ENCODE measurements around the gene SIGLEC6. TPM values are rescaled to one million over a fixed set of nuclear protein-coding genes. Genes with fewer than 3 reads are reported as not detected.

SIGLEC6 gene
- total and polyA plus RNA-seq, 10 donors = 0.27 to 5.8 (median 2.3) TPM

DNA sequence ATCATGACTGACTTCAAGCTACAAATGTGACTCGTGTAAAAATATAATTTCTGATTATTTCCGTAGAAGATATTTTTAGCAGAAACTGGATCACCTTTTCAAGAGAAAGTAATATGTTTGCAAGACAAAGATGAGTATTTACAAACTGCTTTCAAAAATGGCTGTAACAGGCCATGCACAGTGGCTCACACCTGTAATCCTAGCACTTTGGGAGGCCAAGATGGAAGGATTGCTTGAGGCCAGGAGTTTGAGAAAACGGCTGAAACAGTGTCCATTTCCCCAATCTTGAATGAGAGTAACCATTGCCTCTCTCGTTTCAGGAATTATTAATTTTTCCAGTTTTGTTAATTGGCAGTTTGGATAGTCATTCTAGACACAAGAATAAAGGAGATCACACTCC lies 36.1 kb upstream of the SIGLEC6 start:
- Histone ChIP-seq H3K4me3 (no peak overlapping the region), H3K4me1 (peaks cover 7 to 38% (median 24%) of the 10 kb centered on the region in 6 donors), H3K27me3 (replicated peaks in 1 of 7) (peaks cover 0 to 28% (median 0%) of the 10 kb centered on the region in 7 donors), H3K9me3 (no peaks in the 10 kb centered on the region), H3K36me3 (no peaks in the 10 kb centered on the region), H3K27ac (no peak overlapping the region)
- TF ChIP-seq POLR2AphosphoS5 (IDR thresholded peaks at IDR 0.05) = no peak
- TF ChIP-seq POLR2A (IDR thresholded peaks at IDR 0.05) = no peak
- TF ChIP-seq, protein P1, sequence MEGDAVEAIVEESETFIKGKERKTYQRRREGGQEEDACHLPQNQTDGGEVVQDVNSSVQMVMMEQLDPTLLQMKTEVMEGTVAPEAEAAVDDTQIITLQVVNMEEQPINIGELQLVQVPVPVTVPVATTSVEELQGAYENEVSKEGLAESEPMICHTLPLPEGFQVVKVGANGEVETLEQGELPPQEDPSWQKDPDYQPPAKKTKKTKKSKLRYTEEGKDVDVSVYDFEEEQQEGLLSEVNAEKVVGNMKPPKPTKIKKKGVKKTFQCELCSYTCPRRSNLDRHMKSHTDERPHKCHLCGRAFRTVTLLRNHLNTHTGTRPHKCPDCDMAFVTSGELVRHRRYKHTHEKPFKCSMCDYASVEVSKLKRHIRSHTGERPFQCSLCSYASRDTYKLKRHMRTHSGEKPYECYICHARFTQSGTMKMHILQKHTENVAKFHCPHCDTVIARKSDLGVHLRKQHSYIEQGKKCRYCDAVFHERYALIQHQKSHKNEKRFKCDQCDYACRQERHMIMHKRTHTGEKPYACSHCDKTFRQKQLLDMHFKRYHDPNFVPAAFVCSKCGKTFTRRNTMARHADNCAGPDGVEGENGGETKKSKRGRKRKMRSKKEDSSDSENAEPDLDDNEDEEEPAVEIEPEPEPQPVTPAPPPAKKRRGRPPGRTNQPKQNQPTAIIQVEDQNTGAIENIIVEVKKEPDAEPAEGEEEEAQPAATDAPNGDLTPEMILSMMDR (IDR thresholded peaks at IDR 0.05 in 8 of 11, conservative IDR thresholded peaks at IDR 0.05 in 3 of 11) = no peak
- 76 to 82% (median 81%) methylated on average over 4 of the region's 4 CpGs for WGBS, 5 donors
- intact Hi-C loops (cut with DNase I; ENCODE audit: low total_unique reads) = no loop called here
- no peak for DNase-seq

DNA sequence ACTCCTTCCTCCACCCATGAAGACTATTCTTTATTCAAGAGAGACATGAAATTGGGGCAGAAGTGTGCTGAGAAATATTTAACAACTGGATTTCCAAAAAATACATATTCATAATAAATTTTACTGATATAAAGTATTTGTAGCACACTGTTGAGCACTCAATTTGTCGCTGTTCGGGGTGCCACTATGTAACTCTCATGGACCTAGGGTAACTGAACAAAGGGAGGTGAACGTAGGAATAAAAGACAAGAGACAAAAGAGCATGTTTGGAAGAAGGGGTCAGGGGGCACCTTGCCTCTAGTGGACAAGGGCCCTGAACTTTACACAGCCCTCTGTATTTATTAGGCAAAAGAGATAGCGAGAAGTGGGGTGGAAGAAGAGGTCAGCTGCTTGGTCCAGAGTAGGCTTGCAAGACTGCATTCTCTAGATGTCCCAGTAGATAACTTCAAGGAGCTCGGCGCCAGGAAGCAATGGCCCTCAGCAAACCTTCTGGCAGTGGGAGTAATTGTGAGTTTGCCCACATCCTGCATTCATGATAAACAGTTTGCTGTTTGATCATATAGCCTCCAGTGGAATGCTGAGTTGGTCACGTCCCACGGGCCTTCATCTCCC lies 35.1 kb upstream of the SIGLEC6 start:
- no peaks in the 10 kb centered on the region for H3K9me3 ChIP-seq
- H3K4me3 ChIP-seq = no peak overlapping the region
- no peaks in the 10 kb centered on the region for H3K36me3 ChIP-seq
- intact Hi-C loops (cut with DNase I; ENCODE audit: low total_unique reads) = no loop called here
- WGBS, 5 donors = 66 to 73% (median 70%) methylated on average over 8 of the region's 8 CpGs
- no peak overlapping the region for H3K27ac ChIP-seq
- peaks cover 0 to 29% (median 14%) of the 10 kb centered on the region in 6 donors for H3K4me1 ChIP-seq
- no peak for DNase-seq
- peaks cover 0 to 29% (median 0%) of the 10 kb centered on the region in 7 donors for H3K27me3 ChIP-seq (replicated peaks in 1 of 7)
- TF ChIP-seq, protein P1 (IDR thresholded peaks at IDR 0.05 in 8 of 11, conservative IDR thresholded peaks at IDR 0.05 in 3 of 11) = no peak
- TF ChIP-seq POLR2AphosphoS5 (IDR thresholded peaks at IDR 0.05) (no peak), POLR2A (IDR thresholded peaks at IDR 0.05) (no peak)

DNA sequence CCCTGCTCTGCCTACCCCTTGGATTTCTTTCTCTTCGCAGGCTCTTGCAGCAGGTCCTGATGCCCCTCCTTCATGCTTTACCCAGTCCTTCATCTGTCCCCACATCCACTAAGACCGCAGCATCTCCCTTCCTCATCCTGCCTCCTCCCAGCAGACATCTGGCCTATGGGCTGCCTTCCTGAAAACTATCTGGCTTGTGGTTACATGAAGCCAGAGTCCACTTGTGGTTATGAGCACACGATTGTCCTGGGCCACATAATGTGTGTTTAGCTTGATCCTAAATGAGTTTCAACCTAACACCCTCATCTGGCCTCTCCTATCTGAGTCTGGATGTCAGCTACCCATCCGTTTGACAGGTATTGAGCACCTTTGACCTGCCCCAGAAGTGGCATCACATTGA lies 34.1 kb upstream of the SIGLEC6 start:
- Histone ChIP-seq H3K36me3 (no peaks in the 10 kb centered on the region), H3K27ac (no peak overlapping the region), H3K4me3 (no peak overlapping the region), H3K4me1 (peaks cover 0 to 18% (median 12%) of the 10 kb centered on the region in 6 donors), H3K9me3 (no peaks in the 10 kb centered on the region), H3K27me3 (replicated peaks in 1 of 7) (peaks cover 0 to 34% (median 0%) of the 10 kb centered on the region in 7 donors)
- 40 to 49% (median 45%) methylated on average over 4 of the region's 4 CpGs for WGBS, 5 donors
- intact Hi-C loops (cut with DNase I; ENCODE audit: low total_unique reads) = no loop called here
- DNase-seq = no peak
- TF ChIP-seq POLR2A (IDR thresholded peaks at IDR 0.05) (no peak), POLR2AphosphoS5 (IDR thresholded peaks at IDR 0.05) (no peak)
- TF ChIP-seq, protein P1 (IDR thresholded peaks at IDR 0.05 in 8 of 11, conservative IDR thresholded peaks at IDR 0.05 in 3 of 11) = no peak

DNA sequence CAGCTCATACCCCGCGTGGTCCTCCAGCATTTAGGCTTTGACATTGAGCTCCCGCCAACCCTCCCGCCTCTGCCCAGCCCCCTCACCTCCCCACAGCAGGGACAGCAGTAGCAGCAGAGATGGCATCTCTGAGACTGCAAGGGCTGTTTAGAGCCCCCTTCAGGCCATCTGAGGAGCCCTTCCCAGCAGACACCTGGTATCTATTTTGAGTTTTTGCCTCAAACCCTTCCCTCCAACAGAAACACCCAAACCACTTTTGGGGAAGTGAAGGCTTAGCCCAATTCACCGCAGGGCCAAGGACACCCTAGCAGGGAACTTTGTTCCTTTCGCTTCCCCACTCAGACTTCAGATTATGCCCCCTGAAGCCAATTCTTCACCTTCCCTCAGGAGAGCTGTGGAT lies 33.3 kb upstream of the SIGLEC6 start:
- Histone ChIP-seq H3K4me1 (peaks cover 0 to 15% (median 10%) of the 10 kb centered on the region in 6 donors), H3K27ac (no peak overlapping the region), H3K4me3 (no peak overlapping the region), H3K27me3 (replicated peaks in 1 of 7) (peaks cover 0 to 42% (median 0%) of the 10 kb centered on the region in 7 donors), H3K36me3 (no peaks in the 10 kb centered on the region), H3K9me3 (no peaks in the 10 kb centered on the region)
- TF ChIP-seq, protein P1 (IDR thresholded peaks at IDR 0.05 in 8 of 11, conservative IDR thresholded peaks at IDR 0.05 in 3 of 11) = no peak
- TF ChIP-seq POLR2AphosphoS5 (IDR thresholded peaks at IDR 0.05) (no peak), POLR2A (IDR thresholded peaks at IDR 0.05) (no peak)
- 17 to 36% (median 29%) methylated on average over 6 of the region's 6 CpGs for WGBS, 5 donors
- DNase-seq = no peak
- intact Hi-C loops (cut with DNase I; ENCODE audit: low total_unique reads) = no loop called here
